ENCODE results near the gene FOXP1. TPM values are rescaled to one million over a fixed set of nuclear protein-coding genes. Genes with fewer than 3 reads are reported as not detected.

FOXP1 gene
- total and polyA plus RNA-seq, 2 of the 13 experiments (the other 11 are each of a cell fraction or from before 2014, with no cell fraction given), result 40.4 to 59.0 TPM

DNA sequence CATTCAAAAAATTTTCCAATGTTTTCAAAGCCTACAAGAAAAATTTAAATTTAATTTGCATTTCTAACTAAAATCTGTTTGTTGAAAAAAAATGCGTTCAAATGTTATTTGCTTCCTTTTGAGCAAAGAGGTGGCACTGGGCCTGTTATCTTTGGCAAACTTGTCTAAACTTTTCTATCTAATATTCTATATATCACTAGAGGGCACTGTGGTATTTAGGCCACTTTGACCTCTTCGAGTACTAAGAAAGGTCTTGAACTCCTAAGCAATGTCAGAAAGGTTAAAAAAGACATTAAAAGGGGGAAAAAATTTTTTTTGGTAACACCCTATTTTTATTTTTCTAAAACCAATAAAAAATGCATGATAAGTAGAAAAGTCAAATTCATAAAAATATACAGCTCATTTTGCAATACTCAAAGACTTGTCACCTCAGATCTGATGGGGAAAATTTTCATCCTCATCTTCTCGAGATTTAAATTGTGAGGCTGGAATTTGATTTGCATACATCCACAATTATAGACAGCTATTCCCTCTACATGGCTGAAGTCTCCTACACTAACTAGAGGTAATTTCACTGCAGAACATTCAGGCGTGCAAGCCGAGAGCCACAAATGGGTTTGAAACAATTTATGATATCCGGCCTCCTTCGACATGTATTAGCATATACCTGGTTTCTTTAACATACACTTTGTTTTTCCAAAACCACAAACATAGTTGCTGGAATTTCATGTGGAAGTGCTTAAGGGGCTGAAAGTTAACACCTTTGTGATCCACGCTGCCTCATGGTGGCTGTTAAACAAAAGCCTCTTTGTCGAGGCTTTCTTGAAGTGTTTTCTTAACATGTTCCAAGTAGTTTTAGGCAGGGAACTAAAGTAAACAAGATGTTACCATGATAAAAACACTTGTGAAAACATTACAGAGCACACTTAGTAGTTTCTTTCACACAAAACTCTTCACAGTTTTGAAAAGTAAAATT lies 576.4 kb downstream of the FOXP1 start:
- FAIRE-seq (no peak), ATAC-seq (peak; percentile 75), DNase-seq (ENCODE audit: low spot score) (peak; percentile 20)
- 75% methylated on average over 9 of the region's 9 CpGs for WGBS (ENCODE audit: low lambda C conversion rate)
- Histone ChIP-seq H3K79me2 (ENCODE audit: insufficient read depth, low read length) (peaks cover 38% of the 10 kb centered on the region), H3K4me3 (replicated peaks in 1 of 3; ENCODE audit: insufficient read depth in 1 of 3, low read depth in 2 of 3, low read length in 3 of 3) (no peak overlapping the region), H3K36me3 (replicated peaks in 1 of 2; ENCODE audit: control insufficient read depth in 1 of 2, insufficient read depth in 2 of 2, low read length in 2 of 2) (peaks cover 4 to 21% of the 10 kb centered on the region in 2 experiments), H2AFZ (ENCODE audit: low read length) (no peak overlapping the region), H4K20me1 (ENCODE audit: insufficient read depth, low read length) (peaks cover 5% of the 10 kb centered on the region; the same call in 1 of the 2 replicates), H3K4me2 (ENCODE audit: low read depth, low read length) (no peak overlapping the region), H3K27me3 (ENCODE audit: control insufficient read depth in 1 of 2, insufficient read depth in 2 of 2, low read length in 2 of 2) (no peaks in the 10 kb centered on the region), H3K27ac (ENCODE audit: extremely low read length, insufficient read depth, low read length) (no peak overlapping the region), H3K9ac (ENCODE audit: insufficient read depth, low read depth, low read length) (no peak overlapping the region), H3K9me3 (ENCODE audit: low read length) (no peaks in the 10 kb centered on the region), H3K4me1 (ENCODE audit: insufficient read depth, low read length) (peaks cover 49% of the 10 kb centered on the region)
- intact Hi-C loops (cut with micrococcal nuclease; ENCODE audit: unreplicated experiment), result loop anchor here (1.0 to 5.0 kb wide), 5 partner anchors 55 to 645 kb away; no protein-coding TSS in a partner anchor
- BruUV-seq (replicated peaks), result no TSS peak
- CTCF ChIA-PET (ENCODE audit: low intra/inter-chr PET ratio, low total read pairs), result interaction anchor here (1.7 kb wide), 1 partner anchor 63 kb away, joined by 11 read pairs; no protein-coding TSS in a partner anchor
- in situ Hi-C loops (cut with HindIII; ENCODE audit: extremely low pct_ligation_motif_present, low pct_unique_long_range_greater_than_20kb), result loop anchor here (10.0 kb wide), 1 partner anchor 588 kb away; no protein-coding TSS in a partner anchor
- POLR2A ChIA-PET, result no interaction called here
- TF ChIP-seq ZNF138 (CRISPR knock-in tag; IDR thresholded peaks at IDR 0.05; ENCODE audit: low read depth) (no peak), AKAP8 (CRISPR knock-in tag; IDR thresholded peaks at IDR 0.05) (no peak), ARID2 (CRISPR knock-in tag; IDR thresholded peaks at IDR 0.05; ENCODE audit: borderline replicate concordance) (no peak), MEIS1 (CRISPR knock-in tag; IDR thresholded peaks at IDR 0.05; ENCODE audit: borderline replicate concordance) (no peak), PCBP1 (IDR thresholded peaks at IDR 0.05; ENCODE audit: borderline replicate concordance, low read depth, low read length) (no peak), ZNF350 (CRISPR knock-in tag; IDR thresholded peaks at IDR 0.05; ENCODE audit: borderline replicate concordance, low read depth) (no peak), ZNF883 (CRISPR knock-in tag; IDR thresholded peaks at IDR 0.05; ENCODE audit: not compliant biosample characterization) (no peak), NR2F1 (CRISPR knock-in tag; IDR thresholded peaks at IDR 0.05) (peak in 1 of 2 experiments; percentile 39; a peak in 1 of 4 replicates), KLF12 (CRISPR knock-in tag; IDR thresholded peaks at IDR 0.05; ENCODE audit: borderline replicate concordance) (no peak)
- TF ChIP-seq, protein P1, sequence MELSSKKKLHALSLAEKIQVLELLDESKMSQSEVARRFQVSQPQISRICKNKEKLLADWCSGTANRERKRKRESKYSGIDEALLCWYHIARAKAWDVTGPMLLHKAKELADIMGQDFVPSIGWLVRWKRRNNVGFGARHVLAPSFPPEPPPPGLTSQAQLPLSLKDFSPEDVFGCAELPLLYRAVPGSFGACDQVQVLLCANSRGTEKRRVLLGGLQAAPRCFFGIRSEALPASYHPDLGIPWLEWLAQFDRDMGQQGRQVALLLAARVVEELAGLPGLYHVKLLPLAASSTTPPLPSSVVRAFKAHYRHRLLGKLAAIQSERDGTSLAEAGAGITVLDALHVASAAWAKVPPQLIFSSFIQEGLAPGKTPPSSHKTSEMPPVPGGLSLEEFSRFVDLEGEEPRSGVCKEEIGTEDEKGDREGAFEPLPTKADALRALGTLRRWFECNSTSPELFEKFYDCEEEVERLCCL (CRISPR knock-in tag; IDR thresholded peaks at IDR 0.05; ENCODE audit: borderline replicate concordance), result no peak
- TF ChIP-seq, protein P2, sequence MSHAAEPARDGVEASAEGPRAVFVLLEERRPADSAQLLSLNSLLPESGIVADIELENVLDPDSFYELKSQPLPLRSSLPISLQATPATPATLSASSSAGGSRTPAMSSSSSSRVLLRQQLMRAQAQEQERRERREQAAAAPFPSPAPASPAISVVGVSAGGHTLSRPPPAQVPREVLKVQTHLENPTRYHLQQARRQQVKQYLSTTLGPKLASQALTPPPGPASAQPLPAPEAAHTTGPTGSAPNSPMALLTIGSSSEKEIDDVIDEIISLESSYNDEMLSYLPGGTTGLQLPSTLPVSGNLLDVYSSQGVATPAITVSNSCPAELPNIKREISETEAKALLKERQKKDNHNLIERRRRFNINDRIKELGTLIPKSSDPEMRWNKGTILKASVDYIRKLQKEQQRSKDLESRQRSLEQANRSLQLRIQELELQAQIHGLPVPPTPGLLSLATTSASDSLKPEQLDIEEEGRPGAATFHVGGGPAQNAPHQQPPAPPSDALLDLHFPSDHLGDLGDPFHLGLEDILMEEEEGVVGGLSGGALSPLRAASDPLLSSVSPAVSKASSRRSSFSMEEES (CRISPR knock-in tag; IDR thresholded peaks at IDR 0.05), result no peak
- TF ChIP-seq, protein P3, sequence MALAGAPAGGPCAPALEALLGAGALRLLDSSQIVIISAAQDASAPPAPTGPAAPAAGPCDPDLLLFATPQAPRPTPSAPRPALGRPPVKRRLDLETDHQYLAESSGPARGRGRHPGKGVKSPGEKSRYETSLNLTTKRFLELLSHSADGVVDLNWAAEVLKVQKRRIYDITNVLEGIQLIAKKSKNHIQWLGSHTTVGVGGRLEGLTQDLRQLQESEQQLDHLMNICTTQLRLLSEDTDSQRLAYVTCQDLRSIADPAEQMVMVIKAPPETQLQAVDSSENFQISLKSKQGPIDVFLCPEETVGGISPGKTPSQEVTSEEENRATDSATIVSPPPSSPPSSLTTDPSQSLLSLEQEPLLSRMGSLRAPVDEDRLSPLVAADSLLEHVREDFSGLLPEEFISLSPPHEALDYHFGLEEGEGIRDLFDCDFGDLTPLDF (CRISPR knock-in tag; IDR thresholded peaks at IDR 0.05), result 0 out of 2 replicates have a peak, but pooled peaks have one; percentile 14
- TF ChIP-seq, protein P4, sequence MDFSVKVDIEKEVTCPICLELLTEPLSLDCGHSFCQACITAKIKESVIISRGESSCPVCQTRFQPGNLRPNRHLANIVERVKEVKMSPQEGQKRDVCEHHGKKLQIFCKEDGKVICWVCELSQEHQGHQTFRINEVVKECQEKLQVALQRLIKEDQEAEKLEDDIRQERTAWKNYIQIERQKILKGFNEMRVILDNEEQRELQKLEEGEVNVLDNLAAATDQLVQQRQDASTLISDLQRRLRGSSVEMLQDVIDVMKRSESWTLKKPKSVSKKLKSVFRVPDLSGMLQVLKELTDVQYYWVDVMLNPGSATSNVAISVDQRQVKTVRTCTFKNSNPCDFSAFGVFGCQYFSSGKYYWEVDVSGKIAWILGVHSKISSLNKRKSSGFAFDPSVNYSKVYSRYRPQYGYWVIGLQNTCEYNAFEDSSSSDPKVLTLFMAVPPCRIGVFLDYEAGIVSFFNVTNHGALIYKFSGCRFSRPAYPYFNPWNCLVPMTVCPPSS (IDR thresholded peaks at IDR 0.05), result no peak
- TF ChIP-seq, protein P5, sequence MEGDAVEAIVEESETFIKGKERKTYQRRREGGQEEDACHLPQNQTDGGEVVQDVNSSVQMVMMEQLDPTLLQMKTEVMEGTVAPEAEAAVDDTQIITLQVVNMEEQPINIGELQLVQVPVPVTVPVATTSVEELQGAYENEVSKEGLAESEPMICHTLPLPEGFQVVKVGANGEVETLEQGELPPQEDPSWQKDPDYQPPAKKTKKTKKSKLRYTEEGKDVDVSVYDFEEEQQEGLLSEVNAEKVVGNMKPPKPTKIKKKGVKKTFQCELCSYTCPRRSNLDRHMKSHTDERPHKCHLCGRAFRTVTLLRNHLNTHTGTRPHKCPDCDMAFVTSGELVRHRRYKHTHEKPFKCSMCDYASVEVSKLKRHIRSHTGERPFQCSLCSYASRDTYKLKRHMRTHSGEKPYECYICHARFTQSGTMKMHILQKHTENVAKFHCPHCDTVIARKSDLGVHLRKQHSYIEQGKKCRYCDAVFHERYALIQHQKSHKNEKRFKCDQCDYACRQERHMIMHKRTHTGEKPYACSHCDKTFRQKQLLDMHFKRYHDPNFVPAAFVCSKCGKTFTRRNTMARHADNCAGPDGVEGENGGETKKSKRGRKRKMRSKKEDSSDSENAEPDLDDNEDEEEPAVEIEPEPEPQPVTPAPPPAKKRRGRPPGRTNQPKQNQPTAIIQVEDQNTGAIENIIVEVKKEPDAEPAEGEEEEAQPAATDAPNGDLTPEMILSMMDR (CRISPR knock-in tag; IDR thresholded peaks at IDR 0.05), result peak; percentile 53
